ENCODE measurements around the gene NR1H2. TPM values are rescaled to one million over a fixed set of nuclear protein-coding genes. Genes with fewer than 3 reads are reported as not detected.
A peak's percentile ranks its signal among the peaks of the same experiment; 100 is the strongest.

NR1H2 gene
- total and polyA plus RNA-seq, 10 of the 15 experiments (the other 5 are each of a cell fraction or from before 2014, with no cell fraction given) = 0.05 to 54.2 (median 35.1) TPM

- no peak for TF ChIP-seq SRF (IDR thresholded peaks at IDR 0.05; ENCODE audit: low read depth in 2 of 2, low read length in 2 of 2)
- TF ChIP-seq CUX1 (IDR thresholded peaks at IDR 0.05; ENCODE audit: insufficient replicate concordance, low read depth, low read length) = no peak
- no peak for TF ChIP-seq RAD21 (IDR thresholded peaks at IDR 0.05; ENCODE audit: insufficient read depth, low read depth, low read length)
- no peak for TF ChIP-seq IRF4 (IDR thresholded peaks at IDR 0.05; ENCODE audit: low read depth, low read length)
- TF ChIP-seq CTCF (IDR thresholded peaks at IDR 0.05 in 2 of 3, conservative IDR thresholded peaks at IDR 0.05 in 1 of 3; ENCODE audit: control insufficient read depth in 2 of 3, extremely low read depth in 1 of 3, insufficient read depth in 1 of 3, low read depth in 3 of 3, low read length in 3 of 3) = no peak
- TF ChIP-seq, protein P1, sequence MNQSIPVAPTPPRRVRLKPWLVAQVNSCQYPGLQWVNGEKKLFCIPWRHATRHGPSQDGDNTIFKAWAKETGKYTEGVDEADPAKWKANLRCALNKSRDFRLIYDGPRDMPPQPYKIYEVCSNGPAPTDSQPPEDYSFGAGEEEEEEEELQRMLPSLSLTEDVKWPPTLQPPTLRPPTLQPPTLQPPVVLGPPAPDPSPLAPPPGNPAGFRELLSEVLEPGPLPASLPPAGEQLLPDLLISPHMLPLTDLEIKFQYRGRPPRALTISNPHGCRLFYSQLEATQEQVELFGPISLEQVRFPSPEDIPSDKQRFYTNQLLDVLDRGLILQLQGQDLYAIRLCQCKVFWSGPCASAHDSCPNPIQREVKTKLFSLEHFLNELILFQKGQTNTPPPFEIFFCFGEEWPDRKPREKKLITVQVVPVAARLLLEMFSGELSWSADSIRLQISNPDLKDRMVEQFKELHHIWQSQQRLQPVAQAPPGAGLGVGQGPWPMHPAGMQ (IDR thresholded peaks at IDR 0.05; ENCODE audit: borderline replicate concordance) = no peak
- no peak for TF ChIP-seq SUPT20H (IDR thresholded peaks at IDR 0.05; ENCODE audit: borderline replicate concordance, control insufficient read depth, low read depth, low read length)
- TF ChIP-seq CHD4 (IDR thresholded peaks at IDR 0.05) = no peak
- no peak for TF ChIP-seq ZBTB11 (CRISPR knock-in tag; IDR thresholded peaks at IDR 0.05)
- no peak for TF ChIP-seq USF1 (IDR thresholded peaks at IDR 0.05; ENCODE audit: borderline replicate concordance, extremely low read length, insufficient read depth, low read depth, low read length)
- TF ChIP-seq POLR2A (IDR thresholded peaks at IDR 0.05; ENCODE audit: low read depth, low read length) = peak; percentile 34; the same call in 1 of the 2 replicates
- TF ChIP-seq IKZF1 (conservative IDR thresholded peaks at IDR 0.05) = peak; percentile 71
- no peak for TF ChIP-seq POLR2AphosphoS2 (IDR thresholded peaks at IDR 0.05; ENCODE audit: low read depth, low read length)
- no peak for TF ChIP-seq RB1 (IDR thresholded peaks at IDR 0.05; ENCODE audit: borderline replicate concordance)
- TF ChIP-seq HDAC2 (IDR thresholded peaks at IDR 0.05) = no peak
- TF ChIP-seq CREM (IDR thresholded peaks at IDR 0.05; ENCODE audit: low read depth) = no peak
Observed at GRCh38 chr19:50432221-50433028, 56.2 kb downstream of the NR1H2 start, which contains the start of gene MYBPC2 (continued).

All from GM12878 (cell line).